H9 (cell line): Measurements from ENCODE around the gene FBLN1. TPM values are rescaled to one million over a fixed set of nuclear protein-coding genes. Genes with fewer than 3 reads are reported as not detected.

Experiments used
- DNase-seq: peaks from one replicate; pipeline ENCODE4 v3.0.0-alpha.2; 2017
- H2AFZ ChIP-seq: one replicate; pipeline ENCODE4 v1.6.1; 2013; ENCODE audit warnings: mild to moderate bottlenecking, low read length, control low read depth, moderate library complexity
- H2AK5ac ChIP-seq: 2 replicates; pipeline ENCODE4 v1.6.1; 2013; ENCODE audit warnings: low read length, control low read depth, mixed read lengths; ENCODE audit not compliant: insufficient read length
- H2BK120ac ChIP-seq: one replicate; pipeline ENCODE4 v1.6.1; 2013; ENCODE audit warnings: low read depth, mild to moderate bottlenecking, low read length, control low read depth, inconsistent platforms; ENCODE audit not compliant: poor library complexity, severe bottlenecking
- H2BK12ac ChIP-seq: 2 replicates; pipeline ENCODE4 v1.6.1; 2013; ENCODE audit warnings: low read length, control low read depth, mixed read lengths, low read depth; ENCODE audit not compliant: insufficient read length
- H2BK15ac ChIP-seq: 2 replicates; pipeline ENCODE4 v1.6.1; 2013; ENCODE audit warnings: low read depth, low read length, control low read depth
- H2BK20ac ChIP-seq: one replicate; pipeline ENCODE4 v1.6.1; 2013; ENCODE audit warnings: low read depth, mild to moderate bottlenecking, low read length, control low read depth, inconsistent platforms; ENCODE audit not compliant: poor library complexity, severe bottlenecking
- H2BK5ac ChIP-seq: 2 replicates; pipeline ENCODE4 v1.6.1; 2013; ENCODE audit warnings: low read length, control low read depth, mixed read lengths; ENCODE audit not compliant: insufficient read length
- H3K14ac ChIP-seq: 2 replicates; pipeline ENCODE4 v1.6.1; 2013; ENCODE audit warnings: low read length, control low read depth; ENCODE audit not compliant: insufficient read depth
- H3K18ac ChIP-seq: 2 replicates; pipeline ENCODE4 v1.6.1; 2013; ENCODE audit warnings: low read depth, mild to moderate bottlenecking, mixed read lengths, low read length, control low read depth; ENCODE audit not compliant: insufficient read length
- H3K23ac ChIP-seq: 2 replicates; pipeline ENCODE4 v1.6.1; 2013; ENCODE audit warnings: low read length, control low read depth, mixed read lengths, low read depth; ENCODE audit not compliant: insufficient read length
- H3K23me2 ChIP-seq: 2 replicates; pipeline ENCODE4 v1.6.1; 2013; ENCODE audit warnings: low read depth, mild to moderate bottlenecking, mixed read lengths, low read length, control low read depth; ENCODE audit not compliant: insufficient read length, poor library complexity, severe bottlenecking
- H3K27ac ChIP-seq: 2 replicates; pipeline ENCODE4 v1.5.1; 2013; ENCODE audit warnings: low read length, control low read depth, mixed read lengths, low read depth; ENCODE audit not compliant: insufficient read length
- H3K27me3 ChIP-seq: 2 replicates; pipeline ENCODE4 v1.6.1; 2013; ENCODE audit warnings: low read length, control low read depth, inconsistent platforms; ENCODE audit not compliant: insufficient read depth
- H3K4ac ChIP-seq: 2 replicates; pipeline ENCODE4 v1.6.1; 2013; ENCODE audit warnings: low read depth, mild to moderate bottlenecking, control low read depth, inconsistent platforms, low read length, moderate library complexity
- H3K4me1 ChIP-seq: 2 replicates; pipeline ENCODE4 v1.6.1; 2013; ENCODE audit warnings: low read length, control low read depth, inconsistent platforms; ENCODE audit not compliant: insufficient read depth
- H3K4me2 ChIP-seq: 2 replicates; pipeline ENCODE4 v1.6.1; 2013; ENCODE audit warnings: low read length, control low read depth, mixed read lengths; ENCODE audit not compliant: insufficient read length, insufficient read depth
- H3K56ac ChIP-seq: 2 replicates; pipeline ENCODE4 v1.6.1; 2013; ENCODE audit warnings: low read depth, mild to moderate bottlenecking, mixed read lengths, low read length, control low read depth; ENCODE audit not compliant: insufficient read length
- H3K79me1 ChIP-seq: 2 replicates; pipeline ENCODE4 v1.6.1; 2013; ENCODE audit warnings: low read depth, mild to moderate bottlenecking, moderate library complexity, low read length, control low read depth, inconsistent platforms; ENCODE audit not compliant: insufficient read depth, poor library complexity, severe bottlenecking
- H3K79me2 ChIP-seq: 2 replicates; pipeline ENCODE4 v1.6.1; 2013; ENCODE audit warnings: low read length, control low read depth, inconsistent platforms; ENCODE audit not compliant: insufficient read depth
- H3K9ac ChIP-seq: 2 replicates; pipeline ENCODE4 v1.6.1; 2013; ENCODE audit warnings: low read length, control low read depth, mixed read lengths; ENCODE audit not compliant: insufficient read length; ENCODE audit errors: extremely low read depth
- H3K9me3 ChIP-seq: one replicate; pipeline ENCODE4 v1.6.1; 2013; ENCODE audit warnings: low read depth, low read length, inconsistent platforms; ENCODE audit not compliant: control insufficient read depth
- H3T11ph ChIP-seq: one replicate; pipeline ENCODE4 v1.6.1; 2013; ENCODE audit warnings: mild to moderate bottlenecking, low read length, control low read depth, inconsistent platforms
- H4K20me1 ChIP-seq: one replicate; pipeline ENCODE4 v1.6.1; 2013; ENCODE audit not compliant: control insufficient read depth, insufficient read length, insufficient read depth
- H4K5ac ChIP-seq: 2 replicates; pipeline ENCODE4 v1.6.1; 2013; ENCODE audit warnings: low read depth, mild to moderate bottlenecking, mixed read lengths, low read length, control low read depth; ENCODE audit not compliant: insufficient read length
- H4K8ac ChIP-seq: replicated peaks from 2 replicates; pipeline ENCODE4 v1.6.1; 2013; ENCODE audit warnings: low read length, control low read depth, mixed read lengths, low read depth; ENCODE audit not compliant: insufficient read length
- H4K91ac ChIP-seq: 2 replicates; pipeline ENCODE4 v1.6.1; 2013; ENCODE audit warnings: low read depth, mild to moderate bottlenecking, moderate library complexity, mixed read lengths, low read length, control low read depth; ENCODE audit not compliant: insufficient read length
- H3K27ac Mint-ChIP-seq, 3 experiments: 2 replicates in 2 of 3; 3 replicates in 1 of 3; pipeline ENCODE4 v1.8.0; 2020 to 2021; ENCODE audit warnings: mixed read lengths in 3 of 3, mild to moderate bottlenecking in 1 of 3, moderate library complexity in 1 of 3
- H3K27me3 Mint-ChIP-seq: 2 replicates; pipeline ENCODE4 v1.8.0; 2021; ENCODE audit warnings: low read depth, mild to moderate bottlenecking, moderate library complexity, mixed read lengths
- H3K36me3 Mint-ChIP-seq, 3 experiments: 2 replicates in 2 of 3; 3 replicates in 1 of 3; pipeline ENCODE4 v1.8.0; 2020 to 2021; ENCODE audit warnings: low read depth in 3 of 3, mixed read lengths in 3 of 3; ENCODE audit not compliant: insufficient read depth in 1 of 3
- H3K4me1 Mint-ChIP-seq, 2 experiments: 2 replicates each; pipeline ENCODE4 v1.8.0; 2020; ENCODE audit warnings: mixed read lengths in 2 of 2
- H3K4me3 Mint-ChIP-seq, 2 experiments: 2 replicates in 1 of 2; 3 replicates in 1 of 2; pipeline ENCODE4 v1.8.0; 2020 to 2021; ENCODE audit warnings: mild to moderate bottlenecking in 2 of 2, mixed read lengths in 2 of 2, moderate library complexity in 1 of 2
- H3K9me3 Mint-ChIP-seq, 2 experiments: 2 replicates in 1 of 2; 3 replicates in 1 of 2; pipeline ENCODE4 v1.8.0; 2020; ENCODE audit warnings: mild to moderate bottlenecking in 2 of 2, mixed read lengths in 2 of 2, moderate library complexity in 1 of 2
- CTCF ChIP-seq: fragments of 200-600 bp; sonication (generic); conservative IDR thresholded peaks from 3 replicates; pipeline ENCODE4 v1.8.0; 2021; ENCODE audit warnings: antibody characterized with exemption, mild to moderate bottlenecking
- WGBS: extraction: QIAGEN DNeasy Blood & Tissue Kit; methylation state at CpG from one replicate; pipeline ENCODE4 v1.1.7; 2013; ENCODE audit warnings: missing lambda C conversion rate, low lambda C conversion rate, mixed read lengths; ENCODE audit not compliant: insufficient read length; ENCODE audit errors: extremely low coverage; 5-methylcytosine and 5-hydroxymethylcytosine counted together
- total RNA-seq: library from RNA; stranded (reverse); gene quantifications from 2 replicates; pipeline ENCODE4 v1.2.1, GENCODE V29; 2021

Gene FBLN1
- total RNA-seq, 1 experiment from 2014 or later: 140 TPM

- H3K4me2 ChIP-seq: no peak overlapping the region
- H3K9me3 ChIP-seq: no peaks in the 10 kb centered on the region
- WGBS: no CpG with 5 or more reads among the region's 5 CpGs
- no peaks in the 10 kb centered on the region for H3K79me2 ChIP-seq
- no peak overlapping the region for H3K27ac ChIP-seq
- no peak overlapping the region for H3K18ac ChIP-seq
- no peak overlapping the region for H2BK15ac ChIP-seq
- no peak overlapping the region for H3K4me3 Mint-ChIP-seq
- H3K9ac ChIP-seq: no peak overlapping the region
- H2BK5ac ChIP-seq: no peak overlapping the region
- no peak overlapping the region for H4K8ac ChIP-seq
- H2BK20ac ChIP-seq: no peak overlapping the region
- H3K36me3 Mint-ChIP-seq: peaks cover 22 to 76% (median 60%) of the 10 kb centered on the region in 3 experiments; a peak in 6 of 7 replicates
- H3K79me1 ChIP-seq: no peaks in the 10 kb centered on the region
- H3K23me2 ChIP-seq: no peaks in the 10 kb centered on the region
- H3K27ac Mint-ChIP-seq: peak overlapping the region in 1 of 3 experiments; percentile 92; a peak in 2 of 7 replicates
- TF ChIP-seq CTCF: no peak
- no peaks in the 10 kb centered on the region for H3K9me3 Mint-ChIP-seq
- H4K5ac ChIP-seq: no peak overlapping the region
- no peak overlapping the region for H3K4ac ChIP-seq
- H2AK5ac ChIP-seq: no peak overlapping the region
- no peak overlapping the region for H2BK120ac ChIP-seq
- no peak overlapping the region for H3T11ph ChIP-seq
- H3K4me1 Mint-ChIP-seq: peaks cover 6 to 7% of the 10 kb centered on the region in 2 experiments; a peak in 3 of 4 replicates
- H3K23ac ChIP-seq: no peak overlapping the region
- H3K14ac ChIP-seq: no peak overlapping the region
- H3K27me3 ChIP-seq: no peaks in the 10 kb centered on the region
- H4K20me1 ChIP-seq: no peaks in the 10 kb centered on the region
- no peak overlapping the region for H4K91ac ChIP-seq
- DNase-seq: no peak
- H3K56ac ChIP-seq: no peak overlapping the region
- H2BK12ac ChIP-seq: no peak overlapping the region
- H3K4me1 ChIP-seq: no peaks in the 10 kb centered on the region; the same call in 1 of the 2 replicates
- H3K27me3 Mint-ChIP-seq: no peaks in the 10 kb centered on the region
- no peak overlapping the region for H2AFZ ChIP-seq
Measured at GRCh38 chr22:45522462-45522861, 19.8 kb downstream of the FBLN1 start.
